ENCODE measurements around the gene CYP19A1. TPM values are rescaled to one million over a fixed set of nuclear protein-coding genes. Genes with fewer than 3 reads are reported as not detected.

Gene CYP19A1
- total and polyA plus RNA-seq, 2 of the 8 experiments (the other 6 are each of a cell fraction or from before 2014, with no cell fraction given): not detected

GRCh38 chr15:51325167-51325566 is 13.2 kb downstream of the CYP19A1 start:
- Histone ChIP-seq H2BK5ac (ENCODE audit: low read depth, low read length) (no peak overlapping the region), H3K23ac (ENCODE audit: insufficient read length) (no peak overlapping the region), H3K27me3 (replicated peaks in 1 of 4; ENCODE audit: control insufficient read depth in 3 of 4, extremely low read depth in 1 of 4, insufficient read depth in 3 of 4, low read length in 3 of 4) (no peaks in the 10 kb centered on the region), H3K9ac (replicated peaks in 1 of 4; ENCODE audit: extremely low read depth in 1 of 4, low read depth in 3 of 4, low read length in 3 of 4) (no peak overlapping the region), H2BK20ac (ENCODE audit: low read length) (no peak overlapping the region), H3K56ac (replicated peaks; ENCODE audit: insufficient read length, low read depth, low read length) (no peak overlapping the region), H2BK15ac (ENCODE audit: low read length) (no peak overlapping the region), H3K79me1 (ENCODE audit: low read depth, low read length) (no peaks in the 10 kb centered on the region), H4K91ac (replicated peaks; ENCODE audit: insufficient read length, low read length) (no peak overlapping the region), H3K79me2 (ENCODE audit: control insufficient read depth in 1 of 2, insufficient read depth in 2 of 2, low read length in 2 of 2) (no peaks in the 10 kb centered on the region), H3K9me3 (ENCODE audit: insufficient read depth in 2 of 2, low read depth in 1 of 2, low read length in 1 of 2) (no peaks in the 10 kb centered on the region), H4K20me1 (replicated peaks in 1 of 2; ENCODE audit: control insufficient read depth in 1 of 2, insufficient read depth in 2 of 2, low read length in 2 of 2) (no peaks in the 10 kb centered on the region), H2BK120ac (replicated peaks; ENCODE audit: low read depth, low read length) (no peak overlapping the region), H4K8ac (ENCODE audit: extremely low read depth, insufficient read depth, low read length) (no peak overlapping the region), H3K23me2 (ENCODE audit: low read depth, low read length) (no peaks in the 10 kb centered on the region), H3K18ac (ENCODE audit: extremely low read depth, low read length) (no peak overlapping the region), H4K5ac (ENCODE audit: insufficient read length, low read depth, low read length) (no peak overlapping the region), H2BK12ac (ENCODE audit: low read depth, low read length) (no peak overlapping the region), H3K4me3 (ENCODE audit: extremely low read depth in 1 of 4, insufficient read depth in 2 of 4, low read depth in 3 of 4, low read length in 4 of 4) (no peak overlapping the region), H2AFZ (ENCODE audit: low read length) (no peak overlapping the region), H3K4me1 (replicated peaks in 1 of 4; ENCODE audit: control insufficient read depth in 3 of 4, insufficient read depth in 4 of 4, low read length in 3 of 4) (no peaks in the 10 kb centered on the region), H3K14ac (ENCODE audit: insufficient read length) (no peak overlapping the region), H3K27ac (ENCODE audit: low read depth, low read length) (no peak overlapping the region), H3K4ac (replicated peaks; ENCODE audit: insufficient read length, low read depth, low read length) (no peak overlapping the region), H2AK5ac (ENCODE audit: low read depth, low read length) (no peak overlapping the region), H3K4me2 (ENCODE audit: insufficient read depth in 1 of 2, low read depth in 2 of 2, low read length in 2 of 2) (no peak overlapping the region), H3K36me3 (ENCODE audit: control insufficient read depth in 2 of 4, insufficient read depth in 4 of 4, low read length in 3 of 4) (no peaks in the 10 kb centered on the region)
- POLR2A ChIA-PET (ENCODE audit: partially characterized antibody): interaction anchor here (1.3 kb wide), 1 partner anchor 9 kb away, joined by 3 read pairs; no protein-coding TSS in a partner anchor
- DNase-seq (ENCODE audit: low read depth in 1 of 2, low spot score in 2 of 2): no peak
- WGBS, 2 experiments (ENCODE audit: extremely low coverage in 1 of 2, insufficient coverage in 1 of 2, insufficient read length in 1 of 2, insufficient replicate concordance in 2 of 2, low coverage in 1 of 2, low lambda C conversion rate in 2 of 2, missing lambda C conversion rate in 1 of 2): 88% methylated on average over 3 of the region's 3 CpGs; no CpG with 5 or more reads in 1 of the 2 experiments
- FAIRE-seq: no peak
- CTCF ChIA-PET (ENCODE audit: partially characterized antibody): interaction anchor here (1.0 to 1.8 kb wide), 4 partner anchors 13 to 76 kb away, joined by 3 to 6 read pairs (median 3); no protein-coding TSS in a partner anchor
- TF ChIP-seq FOSL1 (IDR thresholded peaks at IDR 0.05; ENCODE audit: insufficient read depth, low read depth, low read length) (no peak), SP4 (IDR thresholded peaks at IDR 0.05; ENCODE audit: low read length) (no peak), POLR2AphosphoS5 (IDR thresholded peaks at IDR 0.05; ENCODE audit: low read depth, low read length) (no peak), ZNF274 (IDR thresholded peaks at IDR 0.05; ENCODE audit: borderline replicate concordance, extremely low read depth, low read length) (no peak), SP2 (IDR thresholded peaks at IDR 0.05; ENCODE audit: low read length) (no peak), ASH2L (IDR thresholded peaks at IDR 0.05; ENCODE audit: low read length) (no peak), E2F6 (IDR thresholded peaks at IDR 0.05) (no peak)
